ENCODE data around the gene MROH2A. TPM values are rescaled to one million over a fixed set of nuclear protein-coding genes. Genes with fewer than 3 reads are reported as not detected.
A peak's percentile ranks its signal among the peaks of the same experiment; 100 is the strongest.

Gene MROH2A
- total and polyA plus RNA-seq, 10 donors, result 0.27 to 1.5 (median 0.43) TPM; not detected in 7

DNA sequence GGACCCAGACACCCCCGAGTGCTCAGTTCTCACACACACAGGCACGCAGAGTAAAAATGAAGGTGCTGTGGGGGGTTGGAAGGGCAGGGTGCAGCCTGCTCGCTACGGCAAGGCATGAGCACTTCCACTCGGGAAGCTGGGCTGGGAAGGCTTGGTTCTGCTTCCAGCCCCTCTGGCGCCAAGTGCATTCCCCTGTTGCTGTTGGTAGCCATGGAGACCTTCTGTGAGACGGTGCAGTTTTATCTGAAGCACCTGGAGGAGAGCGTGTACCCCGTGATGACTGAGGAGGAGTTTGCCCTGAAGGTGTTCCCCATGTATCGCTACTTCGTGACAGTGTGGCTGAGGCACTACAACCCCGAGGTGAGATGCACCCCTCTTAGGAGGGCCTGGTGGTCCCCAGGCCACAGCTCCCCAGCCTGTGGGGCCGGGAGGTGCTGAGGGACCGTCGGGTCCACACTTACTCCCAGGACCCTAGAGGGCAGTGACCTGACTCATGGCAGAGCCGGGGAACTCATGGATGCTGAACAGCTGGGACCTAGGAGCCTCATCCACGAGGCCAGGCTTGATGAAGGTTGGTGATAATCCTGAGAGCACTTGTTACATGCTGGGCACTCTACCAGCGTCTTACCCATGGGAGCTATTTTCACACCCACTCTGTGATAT, 15.5 kb downstream of the MROH2A start:
- peak; percentile 61 for DNase-seq
- intact Hi-C loops (cut with DNase I; ENCODE audit: low total_unique reads), result no loop called here
- H3K27ac ChIP-seq, result no peak overlapping the region
- peaks cover 0 to 14% (median 0%) of the 10 kb centered on the region in 7 donors for H3K27me3 ChIP-seq (replicated peaks in 1 of 7)
- 78 to 85% (median 82%) methylated on average over 4 to 18 of the region's 18 CpGs for WGBS, 5 donors
- H3K4me1 ChIP-seq, result no peaks in the 10 kb centered on the region
- no peak for TF ChIP-seq POLR2A (IDR thresholded peaks at IDR 0.05)
- TF ChIP-seq POLR2AphosphoS5 (IDR thresholded peaks at IDR 0.05), result no peak
- TF ChIP-seq, protein P1, sequence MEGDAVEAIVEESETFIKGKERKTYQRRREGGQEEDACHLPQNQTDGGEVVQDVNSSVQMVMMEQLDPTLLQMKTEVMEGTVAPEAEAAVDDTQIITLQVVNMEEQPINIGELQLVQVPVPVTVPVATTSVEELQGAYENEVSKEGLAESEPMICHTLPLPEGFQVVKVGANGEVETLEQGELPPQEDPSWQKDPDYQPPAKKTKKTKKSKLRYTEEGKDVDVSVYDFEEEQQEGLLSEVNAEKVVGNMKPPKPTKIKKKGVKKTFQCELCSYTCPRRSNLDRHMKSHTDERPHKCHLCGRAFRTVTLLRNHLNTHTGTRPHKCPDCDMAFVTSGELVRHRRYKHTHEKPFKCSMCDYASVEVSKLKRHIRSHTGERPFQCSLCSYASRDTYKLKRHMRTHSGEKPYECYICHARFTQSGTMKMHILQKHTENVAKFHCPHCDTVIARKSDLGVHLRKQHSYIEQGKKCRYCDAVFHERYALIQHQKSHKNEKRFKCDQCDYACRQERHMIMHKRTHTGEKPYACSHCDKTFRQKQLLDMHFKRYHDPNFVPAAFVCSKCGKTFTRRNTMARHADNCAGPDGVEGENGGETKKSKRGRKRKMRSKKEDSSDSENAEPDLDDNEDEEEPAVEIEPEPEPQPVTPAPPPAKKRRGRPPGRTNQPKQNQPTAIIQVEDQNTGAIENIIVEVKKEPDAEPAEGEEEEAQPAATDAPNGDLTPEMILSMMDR (IDR thresholded peaks at IDR 0.05 in 8 of 11, conservative IDR thresholded peaks at IDR 0.05 in 3 of 11), result no peak
- H3K36me3 ChIP-seq, result no peaks in the 10 kb centered on the region
- no peaks in the 10 kb centered on the region for H3K9me3 ChIP-seq
- H3K4me3 ChIP-seq, result no peak overlapping the region

DNA sequence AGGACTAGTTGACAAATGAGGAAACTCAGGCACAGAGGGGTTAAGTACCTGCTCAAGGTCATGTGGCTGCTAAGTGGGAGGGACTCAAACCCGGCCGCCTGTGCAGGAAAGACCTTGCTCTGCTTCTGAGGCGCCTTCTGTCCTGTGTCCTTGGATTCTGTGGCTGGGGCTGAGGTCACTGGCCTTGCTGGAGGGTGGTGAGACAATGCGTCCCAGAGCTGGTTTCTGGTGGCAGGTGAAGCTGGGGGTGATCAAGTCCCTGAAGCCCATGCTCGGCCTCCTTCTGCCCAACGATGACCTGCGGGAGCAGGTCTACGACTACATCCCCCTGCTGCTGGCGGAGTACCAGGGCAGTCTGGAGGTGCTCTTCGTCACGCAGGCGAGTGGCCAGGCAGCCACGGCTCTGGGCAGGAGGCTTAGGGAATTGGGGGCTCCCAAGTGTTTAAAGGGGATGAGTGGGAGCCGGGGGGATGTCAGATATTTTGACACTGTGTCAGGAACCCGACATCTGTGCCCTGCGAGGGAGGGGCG, 16.1 kb downstream of the MROH2A start:
- Histone ChIP-seq H3K4me1 (no peaks in the 10 kb centered on the region), H3K9me3 (no peaks in the 10 kb centered on the region), H3K27ac (no peak overlapping the region), H3K4me3 (no peak overlapping the region), H3K27me3 (replicated peaks in 1 of 7) (peaks cover 0 to 14% (median 0%) of the 10 kb centered on the region in 7 donors), H3K36me3 (no peaks in the 10 kb centered on the region)
- intact Hi-C loops (cut with DNase I; ENCODE audit: low total_unique reads), result no loop called here
- 67 to 78% (median 76%) methylated on average over 16 to 17 of the region's 17 CpGs for WGBS, 5 donors
- TF ChIP-seq, protein P1 (IDR thresholded peaks at IDR 0.05 in 8 of 11, conservative IDR thresholded peaks at IDR 0.05 in 3 of 11), result no peak
- TF ChIP-seq POLR2A (IDR thresholded peaks at IDR 0.05), result no peak
- TF ChIP-seq POLR2AphosphoS5 (IDR thresholded peaks at IDR 0.05), result no peak
- peak; percentile 64 for DNase-seq

DNA sequence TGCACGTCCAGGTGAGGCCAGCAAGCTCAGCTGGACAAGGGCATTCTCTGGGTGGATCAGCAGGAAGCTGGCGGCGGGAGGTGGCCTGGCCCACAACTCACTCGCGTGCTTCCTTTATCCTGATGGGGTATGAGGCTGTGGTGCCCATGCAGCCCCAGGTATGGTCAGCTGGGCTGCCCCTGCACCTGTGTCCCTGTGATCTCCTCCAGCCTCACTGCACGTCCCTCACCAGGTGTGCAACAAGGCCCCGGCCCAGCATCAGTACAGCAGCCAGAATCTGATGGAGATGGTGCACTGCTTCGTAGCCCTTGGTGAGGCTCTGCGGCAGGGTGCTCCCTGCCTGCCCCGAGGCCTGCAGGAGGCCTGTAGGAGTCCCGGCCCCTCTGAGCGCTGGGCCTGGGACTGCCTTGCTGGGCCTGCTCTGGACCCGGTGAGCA, 17.6 kb downstream of the MROH2A start:
- H3K9me3 ChIP-seq, result no peaks in the 10 kb centered on the region
- H3K4me3 ChIP-seq, result no peak overlapping the region
- H3K27ac ChIP-seq, result no peak overlapping the region
- peaks cover 0 to 19% (median 0%) of the 10 kb centered on the region in 7 donors for H3K27me3 ChIP-seq (replicated peaks in 1 of 7)
- H3K36me3 ChIP-seq, result no peaks in the 10 kb centered on the region
- WGBS, 5 donors, result 92 to 95% (median 94%) methylated on average over 10 to 13 of the region's 13 CpGs
- no peaks in the 10 kb centered on the region for H3K4me1 ChIP-seq
- peak; percentile 49 for DNase-seq
- TF ChIP-seq, protein P1 (IDR thresholded peaks at IDR 0.05 in 8 of 11, conservative IDR thresholded peaks at IDR 0.05 in 3 of 11), result no peak
- TF ChIP-seq POLR2A (IDR thresholded peaks at IDR 0.05) (no peak), POLR2AphosphoS5 (IDR thresholded peaks at IDR 0.05) (no peak)
- intact Hi-C loops (cut with DNase I; ENCODE audit: low total_unique reads), result no loop called here

DNA sequence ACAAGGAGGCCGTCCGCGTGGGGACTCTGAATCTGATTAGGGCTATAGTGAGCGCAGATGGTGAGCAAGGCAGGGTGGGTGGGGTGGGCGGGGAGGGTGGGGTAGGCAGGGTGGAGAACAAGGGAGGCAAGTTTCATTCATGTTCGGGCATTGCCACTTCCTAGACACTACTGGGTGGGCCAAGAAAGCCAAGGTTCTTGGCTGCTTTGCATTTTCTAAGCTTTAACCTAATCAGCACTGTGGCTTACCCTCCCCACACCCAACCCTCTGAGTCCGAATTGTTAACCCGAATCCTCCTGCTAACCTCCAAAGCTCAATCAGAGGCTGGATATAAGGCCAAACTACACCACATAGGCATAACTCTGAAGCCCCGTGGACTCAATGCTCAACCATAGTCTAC, 18.1 kb downstream of the MROH2A start:
- no peaks in the 10 kb centered on the region for H3K4me1 ChIP-seq
- intact Hi-C loops (cut with DNase I; ENCODE audit: low total_unique reads), result no loop called here
- no peak overlapping the region for H3K27ac ChIP-seq
- TF ChIP-seq, protein P1 (IDR thresholded peaks at IDR 0.05 in 8 of 11, conservative IDR thresholded peaks at IDR 0.05 in 3 of 11), result no peak
- TF ChIP-seq POLR2AphosphoS5 (IDR thresholded peaks at IDR 0.05) (no peak), POLR2A (IDR thresholded peaks at IDR 0.05) (no peak)
- peaks cover 0 to 19% (median 0%) of the 10 kb centered on the region in 7 donors for H3K27me3 ChIP-seq (replicated peaks in 1 of 7)
- 85 to 96% (median 89%) methylated on average over 8 to 9 of the region's 9 CpGs for WGBS, 5 donors
- H3K9me3 ChIP-seq, result no peaks in the 10 kb centered on the region
- DNase-seq, result peak; percentile 39
- no peaks in the 10 kb centered on the region for H3K36me3 ChIP-seq
- H3K4me3 ChIP-seq, result no peak overlapping the region

Measured in spleen (tissue), 11 donors.